ENCODE data around the gene PODXL2.
"Not testable (repeated sequence)": the region's sequence is repeated elsewhere in the genome, so short reads cannot be mapped to it uniquely, and the experiment has no call there.

The PODXL2 gene

GRCh38 chr3:127605547-127605946, 23.4 kb upstream of the PODXL2 start:
- not testable (repeated sequence) for DNase-seq

- no peak for DNase-seq
Measured at GRCh38 chr3:127606086-127606805, 22.7 kb upstream of the PODXL2 start.

- no peak for DNase-seq
Measured at GRCh38 chr3:127606981-127607595, 21.9 kb upstream of the PODXL2 start.

GRCh38 chr3:127607675-127608361, 21.2 kb upstream of the PODXL2 start:
- DNase-seq = no peak

GRCh38 chr3:127608362-127608718, 20.6 kb upstream of the PODXL2 start:
- no peak for DNase-seq

- DNase-seq = no peak
Measured at GRCh38 chr3:127610105-127610504, 18.9 kb upstream of the PODXL2 start.

GRCh38 chr3:127611251-127611650, 17.7 kb upstream of the PODXL2 start:
- no peak for DNase-seq

- DNase-seq = no peak
Measured at GRCh38 chr3:127612966-127613365, 16.0 kb upstream of the PODXL2 start.

GRCh38 chr3:127613406-127613805, 15.6 kb upstream of the PODXL2 start:
- DNase-seq = no peak

GRCh38 chr3:127614928-127615589, 13.9 kb upstream of the PODXL2 start:
- DNase-seq = no peak

GRCh38 chr3:127615631-127616305, 13.2 kb upstream of the PODXL2 start:
- no peak for DNase-seq

GRCh38 chr3:127616836-127617605, 12.0 kb upstream of the PODXL2 start:
- no peak for DNase-seq

- DNase-seq = no peak
Measured at GRCh38 chr3:127618891-127619290, 10.1 kb upstream of the PODXL2 start.

- no peak for DNase-seq
Measured at GRCh38 chr3:127620637-127621375, 8.2 kb upstream of the PODXL2 start.

GRCh38 chr3:127622031-127622430, 7.0 kb upstream of the PODXL2 start:
- no peak for DNase-seq

- no peak for DNase-seq
Measured at GRCh38 chr3:127622772-127623576, 6.0 kb upstream of the PODXL2 start.

GRCh38 chr3:127624063-127624462, 4.9 kb upstream of the PODXL2 start:
- no peak for DNase-seq

- DNase-seq = no peak
Measured at GRCh38 chr3:127625821-127626220, 3.2 kb upstream of the PODXL2 start.

GRCh38 chr3:127628426-127628787, 578 bp upstream of the PODXL2 start:
- DNase-seq = no peak

Measured in NCI-H1694 treated with DMSO at 0.1 percent for 48 hours (cell line).